ENCODE measurements around the gene STIL.

Gene STIL

DNA sequence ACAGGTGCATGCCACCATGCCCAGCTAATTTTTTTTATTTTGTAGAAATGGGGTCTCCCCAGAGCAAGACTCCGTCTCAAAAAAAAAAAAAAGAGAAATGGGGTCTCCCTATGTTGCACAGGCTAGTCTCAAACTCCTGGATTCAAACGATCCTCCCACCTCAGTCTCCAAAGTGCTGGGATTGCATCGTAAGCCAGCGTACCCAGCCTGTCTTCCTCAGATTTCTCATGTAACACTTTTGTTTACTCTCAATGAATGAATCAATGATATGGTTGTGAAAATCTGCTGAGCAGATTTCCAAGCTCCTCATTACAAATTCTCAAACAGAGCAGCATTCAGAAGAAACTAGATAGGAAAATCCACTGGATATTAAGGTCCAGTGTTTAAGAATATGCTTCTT lies 26.3 kb upstream of the STIL start:
- TF ChIP-seq, protein P1, sequence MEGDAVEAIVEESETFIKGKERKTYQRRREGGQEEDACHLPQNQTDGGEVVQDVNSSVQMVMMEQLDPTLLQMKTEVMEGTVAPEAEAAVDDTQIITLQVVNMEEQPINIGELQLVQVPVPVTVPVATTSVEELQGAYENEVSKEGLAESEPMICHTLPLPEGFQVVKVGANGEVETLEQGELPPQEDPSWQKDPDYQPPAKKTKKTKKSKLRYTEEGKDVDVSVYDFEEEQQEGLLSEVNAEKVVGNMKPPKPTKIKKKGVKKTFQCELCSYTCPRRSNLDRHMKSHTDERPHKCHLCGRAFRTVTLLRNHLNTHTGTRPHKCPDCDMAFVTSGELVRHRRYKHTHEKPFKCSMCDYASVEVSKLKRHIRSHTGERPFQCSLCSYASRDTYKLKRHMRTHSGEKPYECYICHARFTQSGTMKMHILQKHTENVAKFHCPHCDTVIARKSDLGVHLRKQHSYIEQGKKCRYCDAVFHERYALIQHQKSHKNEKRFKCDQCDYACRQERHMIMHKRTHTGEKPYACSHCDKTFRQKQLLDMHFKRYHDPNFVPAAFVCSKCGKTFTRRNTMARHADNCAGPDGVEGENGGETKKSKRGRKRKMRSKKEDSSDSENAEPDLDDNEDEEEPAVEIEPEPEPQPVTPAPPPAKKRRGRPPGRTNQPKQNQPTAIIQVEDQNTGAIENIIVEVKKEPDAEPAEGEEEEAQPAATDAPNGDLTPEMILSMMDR (IDR thresholded peaks at IDR 0.05; ENCODE audit: low read depth, low read length), result no peak
- DNase-seq (ENCODE audit: low read depth in 2 of 2), result no peak
- no peak overlapping the region for H3K4me3 ChIP-seq (replicated peaks in 1 of 2; ENCODE audit: low read depth in 2 of 2, low read length in 2 of 2)

DNA sequence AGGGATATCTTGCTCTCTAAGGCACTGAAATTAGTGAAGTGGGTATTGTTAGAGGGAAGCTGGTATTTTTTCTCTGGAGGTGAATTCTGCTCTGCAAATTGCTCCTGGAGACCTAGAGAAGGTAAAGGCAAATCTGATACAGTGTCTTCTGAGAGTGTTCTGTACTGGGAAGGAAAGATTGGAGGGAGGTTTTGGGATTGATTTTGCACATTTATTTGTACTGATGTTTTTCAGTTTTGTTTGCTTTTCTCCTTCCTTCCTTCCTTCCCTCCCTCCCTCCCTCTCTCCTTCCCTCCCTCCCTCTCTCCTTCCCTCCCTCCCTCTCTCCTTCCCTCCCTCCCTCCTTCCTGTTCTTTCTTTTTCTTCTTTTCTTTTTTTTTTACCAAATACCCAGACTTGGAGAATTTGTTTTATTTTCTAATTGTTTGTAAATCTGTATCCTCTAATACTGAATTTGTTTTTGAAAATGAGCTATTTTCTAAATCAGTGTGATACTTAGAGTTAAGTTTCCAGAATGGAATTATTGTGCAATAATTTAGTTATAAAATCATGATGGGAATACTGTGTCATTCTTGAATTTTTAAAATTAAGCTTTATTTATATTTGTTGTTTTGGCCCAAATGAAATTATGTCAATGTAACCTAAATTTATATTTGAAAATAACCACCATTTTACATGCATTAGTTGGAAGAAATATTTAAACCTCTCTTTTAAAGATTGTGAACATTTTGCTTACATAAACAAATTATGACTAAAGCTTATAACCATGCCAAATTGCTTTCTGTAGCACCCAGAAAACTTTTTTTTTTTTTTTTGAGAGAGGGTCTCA lies 24.5 kb upstream of the STIL start:
- TF ChIP-seq, protein P1 (IDR thresholded peaks at IDR 0.05; ENCODE audit: low read depth, low read length), result no peak
- no peak overlapping the region for H3K4me3 ChIP-seq (replicated peaks in 1 of 2; ENCODE audit: low read depth in 2 of 2, low read length in 2 of 2)
- no peak for DNase-seq (ENCODE audit: low read depth in 2 of 2)

DNA sequence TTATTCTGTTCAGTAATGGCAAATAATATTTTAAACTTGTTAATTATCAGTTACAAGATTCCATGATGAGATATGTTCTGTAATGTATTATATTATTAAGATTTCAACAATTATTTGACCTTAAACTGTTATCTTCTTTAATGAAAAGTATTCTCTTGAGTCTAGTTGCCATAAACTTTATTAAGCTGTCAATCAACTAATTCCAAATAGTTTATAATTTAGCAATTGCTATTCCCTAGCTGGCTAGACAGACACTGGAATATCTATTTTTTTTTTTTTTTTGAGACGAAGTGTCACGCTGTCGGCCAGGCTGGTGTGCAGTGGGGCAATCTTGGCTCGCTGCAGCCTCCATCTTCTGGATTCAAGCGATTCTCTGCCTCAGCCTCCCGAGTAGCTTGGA lies 23.4 kb upstream of the STIL start:
- H3K4me3 ChIP-seq (replicated peaks in 1 of 2; ENCODE audit: low read depth in 2 of 2, low read length in 2 of 2), result no peak overlapping the region
- no peak for DNase-seq (ENCODE audit: low read depth in 2 of 2)
- TF ChIP-seq, protein P1 (IDR thresholded peaks at IDR 0.05; ENCODE audit: low read depth, low read length), result no peak

DNA sequence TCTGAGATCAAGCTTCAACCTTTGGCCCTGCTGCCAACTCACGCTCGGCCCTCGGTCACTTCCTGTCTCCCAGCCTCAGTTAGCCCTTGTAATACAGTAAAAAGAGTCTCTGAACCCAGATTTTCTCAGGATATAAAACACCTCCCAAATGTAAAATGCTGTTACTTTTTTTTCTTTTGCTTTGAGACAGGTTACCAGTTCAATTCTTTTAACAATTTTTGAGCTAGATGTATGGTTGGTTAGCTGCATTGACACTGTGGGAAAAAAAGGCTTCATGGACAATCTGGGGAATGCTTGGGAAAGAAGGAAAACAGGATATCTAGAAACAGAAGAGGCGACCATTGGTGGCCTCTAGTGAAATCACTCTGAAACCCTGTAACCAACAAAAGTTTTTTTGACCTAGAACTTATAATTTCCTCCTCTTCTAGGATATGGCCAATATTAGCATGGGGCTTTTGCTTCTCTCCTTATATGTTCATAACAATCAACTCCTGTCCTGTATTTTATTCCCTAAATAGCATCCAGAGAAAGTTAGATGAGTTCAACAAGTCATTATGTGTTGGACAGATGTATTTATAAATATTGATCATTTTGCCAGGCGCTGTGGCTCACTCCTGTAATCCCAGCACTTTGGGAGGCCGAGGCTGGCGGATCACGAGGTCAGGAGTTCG lies 21.0 kb upstream of the STIL start:
- no peak for DNase-seq (ENCODE audit: low read depth in 2 of 2)
- H3K4me3 ChIP-seq (replicated peaks in 1 of 2; ENCODE audit: low read depth in 2 of 2, low read length in 2 of 2), result peak overlapping the region; percentile 72 to 94
- TF ChIP-seq, protein P1 (IDR thresholded peaks at IDR 0.05; ENCODE audit: low read depth, low read length), result no peak

DNA sequence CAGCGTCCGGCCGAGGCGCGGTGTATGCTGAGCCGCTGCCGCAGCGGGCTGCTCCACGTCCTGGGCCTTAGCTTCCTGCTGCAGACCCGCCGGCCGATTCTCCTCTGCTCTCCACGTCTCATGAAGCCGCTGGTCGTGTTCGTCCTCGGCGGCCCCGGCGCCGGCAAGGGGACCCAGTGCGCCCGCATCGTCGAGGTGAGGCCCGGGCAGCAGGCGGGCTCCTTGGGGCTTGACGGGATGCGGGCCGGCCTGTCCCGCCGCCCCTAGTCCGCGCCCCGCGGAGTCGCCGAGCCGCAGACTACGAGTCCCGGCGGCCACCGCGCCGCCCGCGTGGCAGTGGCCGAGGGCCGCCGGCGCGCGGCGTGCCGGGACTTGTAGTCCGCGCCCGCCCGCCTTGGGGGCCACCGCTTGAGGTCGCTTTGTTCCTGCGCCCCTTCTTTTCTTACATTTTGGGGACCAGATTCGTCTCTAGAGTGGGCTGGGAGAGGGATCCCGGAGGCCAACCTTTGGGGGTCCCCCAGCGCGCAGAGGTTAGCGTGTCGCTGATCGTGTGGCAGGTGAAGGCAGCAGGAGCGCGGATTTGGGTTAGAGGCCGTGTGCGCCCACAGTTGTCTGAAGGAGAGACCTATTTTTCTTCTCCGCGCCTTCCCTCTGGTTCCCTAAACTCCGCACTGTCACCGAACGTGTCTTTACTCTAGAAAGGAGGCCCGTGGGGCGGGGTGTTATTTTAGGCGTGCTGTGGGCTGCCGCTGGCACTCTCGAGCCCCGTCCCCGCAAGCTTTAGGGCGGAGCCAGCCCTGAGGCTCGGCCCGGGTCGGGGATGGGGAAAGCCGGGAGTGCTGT lies 20.2 kb upstream of the STIL start:
- peak overlapping the region; percentile 72 to 94 for H3K4me3 ChIP-seq (replicated peaks in 1 of 2; ENCODE audit: low read depth in 2 of 2, low read length in 2 of 2)
- peak; percentile 78 to 79 for DNase-seq (ENCODE audit: low read depth in 2 of 2)
- TF ChIP-seq, protein P1 (IDR thresholded peaks at IDR 0.05; ENCODE audit: low read depth, low read length), result no peak

DNA sequence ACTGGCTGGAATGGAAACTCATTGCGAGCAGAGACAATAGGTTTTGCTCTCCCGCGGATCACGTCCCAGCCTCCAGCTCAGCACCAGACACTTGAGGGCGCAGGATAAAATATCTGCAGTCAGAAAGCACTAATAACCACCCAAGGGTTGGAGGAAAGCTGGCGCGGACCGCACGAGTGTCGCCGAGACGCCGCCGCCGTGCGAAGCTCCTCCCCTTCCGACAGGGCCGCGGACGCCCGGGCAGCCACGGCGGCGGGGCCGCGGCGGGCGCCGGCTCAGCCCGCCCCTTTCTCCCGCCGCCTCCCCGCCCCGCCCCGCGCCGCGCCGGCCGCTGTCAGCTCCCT lies 19.6 kb upstream of the STIL start, which contains the start of gene CMPK1:
Gene CMPK1 (plus strand): TSS at position 213 of the 344 bp plus-strand sequence. CDS start 156 bp downstream, outside the sequence.
- TF ChIP-seq, protein P1 (IDR thresholded peaks at IDR 0.05; ENCODE audit: low read depth, low read length), result peak; percentile 16
- DNase-seq (ENCODE audit: low read depth in 2 of 2), result peak; percentile 84 to 91
- peak within 1 kb of the TSS; percentile 72 to 94 for H3K4me3 ChIP-seq (replicated peaks in 1 of 2; ENCODE audit: low read depth in 2 of 2, low read length in 2 of 2)
